Left ventricle myocardium inferior (tissue), 1 donor: Measurements from ENCODE around the gene PEF1. TPM values are rescaled to one million over a fixed set of nuclear protein-coding genes. Genes with fewer than 3 reads are reported as not detected.

ENCODE experiments used
- DNase-seq: peaks from one replicate; pipeline ENCODE4 v3.0.0-alpha.2; 2020
- H3K27ac ChIP-seq: fragments of 200-600 bp; replicated peaks from 2 replicates; pipeline ENCODE4 v1.8.0; 2021
- H3K27me3 ChIP-seq: fragments of 200-600 bp; 2 replicates; pipeline ENCODE4 v1.8.0; 2021; ENCODE audit warnings: low read depth
- H3K36me3 ChIP-seq: fragments of 200-600 bp; 2 replicates; pipeline ENCODE4 v1.8.0; 2021
- H3K4me1 ChIP-seq: fragments of 200-600 bp; 2 replicates; pipeline ENCODE4 v1.8.0; 2021
- H3K4me3 ChIP-seq: fragments of 200-600 bp; 2 replicates; pipeline ENCODE4 v1.8.0; 2021; ENCODE audit warnings: mild to moderate bottlenecking, moderate library complexity
- H3K9me3 ChIP-seq: fragments of 200-600 bp; replicated peaks from 2 replicates; pipeline ENCODE4 v1.8.0; 2021
- intact Hi-C: fragments of 100-400 bp; cut with micrococcal nuclease; formaldehyde crosslinking; loops from one replicate; pipeline ENCODE4 v1.11.0; 2022
- total RNA-seq: library from RNA; stranded (reverse); fragmentation: NEBNext Ultra II Directional; extraction: Animal tissue kit (Norgen Biotek cat#: 25700); gene quantifications from one replicate; pipeline ENCODE4 v1.2.1, GENCODE V29; 2021
- TF ChIP-seq, protein P1 (sequence below): fragments of 200-600 bp; IDR thresholded peaks from 2 replicates; pipeline ENCODE4 v1.8.0; 2021; ENCODE audit warnings: antibody characterized with exemption, mild to moderate bottlenecking, borderline replicate concordance
- donor health status: DM: no; HTN: yes; CAD: no; lungs with severe emphysema.

The PEF1 gene
- total RNA-seq, 1 donor from 2014 or later, result 36.4 TPM

- intact Hi-C loops, result no loop called here
- peak overlapping the region; percentile 54 for H3K27ac ChIP-seq
- no peaks in the 10 kb centered on the region for H3K27me3 ChIP-seq
- TF ChIP-seq, protein P1, sequence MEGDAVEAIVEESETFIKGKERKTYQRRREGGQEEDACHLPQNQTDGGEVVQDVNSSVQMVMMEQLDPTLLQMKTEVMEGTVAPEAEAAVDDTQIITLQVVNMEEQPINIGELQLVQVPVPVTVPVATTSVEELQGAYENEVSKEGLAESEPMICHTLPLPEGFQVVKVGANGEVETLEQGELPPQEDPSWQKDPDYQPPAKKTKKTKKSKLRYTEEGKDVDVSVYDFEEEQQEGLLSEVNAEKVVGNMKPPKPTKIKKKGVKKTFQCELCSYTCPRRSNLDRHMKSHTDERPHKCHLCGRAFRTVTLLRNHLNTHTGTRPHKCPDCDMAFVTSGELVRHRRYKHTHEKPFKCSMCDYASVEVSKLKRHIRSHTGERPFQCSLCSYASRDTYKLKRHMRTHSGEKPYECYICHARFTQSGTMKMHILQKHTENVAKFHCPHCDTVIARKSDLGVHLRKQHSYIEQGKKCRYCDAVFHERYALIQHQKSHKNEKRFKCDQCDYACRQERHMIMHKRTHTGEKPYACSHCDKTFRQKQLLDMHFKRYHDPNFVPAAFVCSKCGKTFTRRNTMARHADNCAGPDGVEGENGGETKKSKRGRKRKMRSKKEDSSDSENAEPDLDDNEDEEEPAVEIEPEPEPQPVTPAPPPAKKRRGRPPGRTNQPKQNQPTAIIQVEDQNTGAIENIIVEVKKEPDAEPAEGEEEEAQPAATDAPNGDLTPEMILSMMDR, result no peak
- H3K36me3 ChIP-seq, result no peaks in the 10 kb centered on the region
- H3K4me3 ChIP-seq, result no peak overlapping the region
- peak; percentile 32 for DNase-seq
- no peaks in the 10 kb centered on the region for H3K9me3 ChIP-seq
- peaks cover 77% of the 10 kb centered on the region for H3K4me1 ChIP-seq
These were observed 28.3 kb upstream of the PEF1 start for GRCh38 chr1:31672986-31673385.

DNA sequence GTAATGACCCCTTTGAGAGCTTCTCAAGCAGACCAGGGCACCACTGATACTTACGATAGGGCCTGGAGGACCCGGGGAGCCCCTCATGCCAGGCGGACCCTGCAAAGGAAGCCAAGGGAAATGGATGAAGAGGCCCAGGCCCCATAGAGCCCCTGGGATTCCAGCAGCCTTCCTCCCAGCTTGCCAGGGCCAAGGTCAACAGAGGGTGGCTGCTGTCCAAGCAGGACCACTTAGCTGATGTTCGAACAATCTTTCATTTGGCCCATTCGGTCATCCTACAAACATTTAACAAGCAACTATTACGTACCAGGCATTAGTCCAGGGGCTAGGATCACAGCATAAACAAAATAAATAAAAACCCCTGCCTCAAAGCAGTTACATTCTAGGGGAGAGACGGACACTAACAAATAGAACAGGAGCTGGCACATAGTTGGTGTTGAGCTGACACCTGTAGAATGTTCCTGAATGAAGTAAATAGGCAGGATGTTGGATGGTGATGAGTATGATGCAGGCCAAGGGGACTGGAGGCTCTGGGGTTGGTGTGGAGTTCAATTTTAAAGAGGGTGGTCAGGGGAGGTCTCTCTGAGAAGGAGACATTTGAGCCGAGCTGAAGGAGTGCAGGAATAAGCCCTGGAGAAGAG, 27.0 kb upstream of the PEF1 start:
- DNase-seq, result no peak
- TF ChIP-seq, protein P1, result no peak
- H3K27ac ChIP-seq, result peak overlapping the region; percentile 81
- peaks cover 84% of the 10 kb centered on the region for H3K4me1 ChIP-seq
- intact Hi-C loops, result no loop called here
- H3K36me3 ChIP-seq, result no peaks in the 10 kb centered on the region
- no peak overlapping the region for H3K4me3 ChIP-seq
- H3K27me3 ChIP-seq, result no peaks in the 10 kb centered on the region
- no peaks in the 10 kb centered on the region for H3K9me3 ChIP-seq

GRCh38 chr1:31671147-31671546, 26.5 kb upstream of the PEF1 start:
- peak overlapping the region; percentile 61 for H3K4me3 ChIP-seq
- no peak for DNase-seq
- H3K27me3 ChIP-seq, result no peaks in the 10 kb centered on the region
- H3K4me1 ChIP-seq, result peaks cover 89% of the 10 kb centered on the region
- intact Hi-C loops, result no loop called here
- TF ChIP-seq, protein P1, result no peak
- H3K27ac ChIP-seq, result peak overlapping the region; percentile 81
- H3K36me3 ChIP-seq, result no peaks in the 10 kb centered on the region
- no peaks in the 10 kb centered on the region for H3K9me3 ChIP-seq

DNA sequence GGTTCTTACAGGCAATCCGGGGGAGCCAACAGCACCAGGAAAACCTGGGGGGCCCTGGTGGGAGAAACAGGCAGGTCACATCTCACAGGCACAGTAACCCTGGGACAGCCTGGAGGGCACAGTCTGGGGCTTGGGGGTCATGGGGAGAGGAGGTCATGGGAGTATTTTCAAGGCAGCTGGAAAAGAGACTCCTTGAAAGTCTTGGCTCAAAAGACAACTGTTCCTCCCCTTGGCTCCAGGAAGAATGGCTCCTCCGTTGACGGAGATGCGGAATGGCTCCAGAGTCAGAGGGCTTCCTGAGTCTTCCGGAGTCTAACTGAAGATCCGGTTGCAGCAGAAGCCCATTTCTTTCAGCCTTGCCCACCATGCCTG, 25.9 kb upstream of the PEF1 start:
- TF ChIP-seq, protein P1, result no peak
- no peak for DNase-seq
- Histone ChIP-seq H3K4me3 (peak overlapping the region; percentile 61), H3K27ac (peak overlapping the region; percentile 81), H3K9me3 (no peaks in the 10 kb centered on the region), H3K36me3 (no peaks in the 10 kb centered on the region), H3K27me3 (no peaks in the 10 kb centered on the region), H3K4me1 (peaks cover 88% of the 10 kb centered on the region)
- intact Hi-C loops, result no loop called here

DNA sequence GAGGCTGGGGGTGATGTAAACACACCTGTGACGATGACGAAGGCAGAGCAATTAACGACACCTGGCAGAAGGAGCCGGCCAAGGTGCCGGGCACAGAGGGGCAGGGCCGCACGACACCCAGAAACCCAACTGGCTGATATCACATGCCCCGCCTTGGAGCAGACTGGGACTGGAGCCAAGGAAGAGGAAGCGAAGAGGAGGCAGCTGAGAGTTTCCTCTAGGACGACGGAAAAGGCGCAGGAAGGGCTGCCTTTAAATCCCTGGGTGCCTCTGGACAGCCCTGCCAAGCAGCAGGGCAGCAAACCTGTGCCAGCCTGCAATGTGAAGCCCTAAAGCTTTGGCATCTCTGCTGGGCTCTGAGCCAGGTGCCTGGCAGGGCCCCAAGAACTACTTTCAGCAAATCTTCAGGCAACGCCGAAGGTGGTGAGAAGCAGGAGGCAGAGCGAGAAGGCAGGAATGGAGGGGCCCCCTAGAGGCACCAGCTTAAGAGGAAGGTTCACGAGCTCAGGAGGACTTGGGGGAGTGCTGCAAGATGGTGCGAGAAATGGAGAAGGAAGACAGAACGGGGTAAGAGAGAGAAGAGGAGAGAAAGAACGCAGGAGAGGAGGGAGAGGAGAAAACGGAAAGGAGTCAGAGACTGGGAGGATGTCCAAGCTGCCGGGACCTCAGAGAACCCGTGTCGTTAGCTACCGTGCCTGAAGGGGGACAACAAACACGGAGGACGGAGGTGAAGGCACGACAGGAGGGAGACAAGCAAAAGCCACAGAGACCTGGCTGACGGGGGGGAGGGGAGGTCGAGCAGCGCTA, 25.3 kb upstream of the PEF1 start:
- H3K27ac ChIP-seq, result peak overlapping the region; percentile 81
- H3K4me1 ChIP-seq, result peaks cover 82% of the 10 kb centered on the region
- TF ChIP-seq, protein P1, result peak; percentile 35
- no peaks in the 10 kb centered on the region for H3K36me3 ChIP-seq
- intact Hi-C loops, result loop anchor here (5.0 kb wide), 1 partner anchor 42 kb away; no protein-coding TSS in a partner anchor
- peak; percentile 83 for DNase-seq
- H3K4me3 ChIP-seq, result peak overlapping the region; percentile 61
- no peaks in the 10 kb centered on the region for H3K9me3 ChIP-seq
- H3K27me3 ChIP-seq, result no peaks in the 10 kb centered on the region
